Calu3 (cell line): Measurements from ENCODE around the gene ZBTB2. TPM values are rescaled to one million over a fixed set of nuclear protein-coding genes. Genes with fewer than 3 reads are reported as not detected.

ENCODE experiments used
- BruUV-seq: library from RNA; stranded (reverse); fragments of 400-500 nt; replicated peaks from 2 replicates; lab custom pipeline; 2021; lab: Mats Ljungman, UMichigan
- CTCF ChIA-PET: fragments of 300-600 bp; sonication (Branson Sonifier 250); formaldehyde crosslinking; loops from one replicate; lab custom pipeline; 2022; ENCODE audit warnings: antibody characterized with exemption; lab: Charles Lee
- DNase-seq: peaks from one replicate; pipeline ENCODE4 v3.0.0; 2022
- H3K27ac Mint-ChIP-seq: one replicate; pipeline ENCODE4 v1.8.0; 2022; ENCODE audit warnings: mixed read lengths; ENCODE audit not compliant: unreplicated experiment
- H3K27me3 Mint-ChIP-seq: one replicate; pipeline ENCODE4 v1.8.0; 2022; ENCODE audit warnings: mixed read lengths; ENCODE audit not compliant: unreplicated experiment
- H3K36me3 Mint-ChIP-seq: one replicate; pipeline ENCODE4 v1.8.0; 2022; ENCODE audit warnings: mild to moderate bottlenecking, moderate library complexity, mixed read lengths; ENCODE audit not compliant: insufficient read depth, unreplicated experiment
- H3K4me1 Mint-ChIP-seq: one replicate; pipeline ENCODE4 v1.8.0; 2022; ENCODE audit warnings: mild to moderate bottlenecking, low read depth, mixed read lengths; ENCODE audit not compliant: unreplicated experiment
- H3K4me3 Mint-ChIP-seq: one replicate; pipeline ENCODE4 v1.8.0; 2022; ENCODE audit warnings: mild to moderate bottlenecking, low read depth, moderate library complexity, mixed read lengths; ENCODE audit not compliant: unreplicated experiment
- H3K9me3 Mint-ChIP-seq: one replicate; pipeline ENCODE4 v1.8.0; 2022; ENCODE audit warnings: low read depth, mixed read lengths; ENCODE audit not compliant: unreplicated experiment
- intact Hi-C: fragments of 100-400 bp; cut with micrococcal nuclease; formaldehyde crosslinking; loops from one replicate; pipeline ENCODE4 v1.10.0; 2022; ENCODE audit not compliant: unreplicated experiment
- total RNA-seq: library from RNA; stranded (reverse); gene quantifications from 2 replicates; pipeline ENCODE4 v1.2.3, GENCODE V29; 2022
- TF ChIP-seq, protein P1 (sequence below): fragments of 200-600 bp; IDR thresholded peaks from one replicate; pipeline ENCODE4 v1.8.0; 2022; ENCODE audit warnings: antibody characterized with exemption; ENCODE audit not compliant: unreplicated experiment

The ZBTB2 gene
- total RNA-seq, 1 experiment from 2014 or later = 15.7 TPM

DNA sequence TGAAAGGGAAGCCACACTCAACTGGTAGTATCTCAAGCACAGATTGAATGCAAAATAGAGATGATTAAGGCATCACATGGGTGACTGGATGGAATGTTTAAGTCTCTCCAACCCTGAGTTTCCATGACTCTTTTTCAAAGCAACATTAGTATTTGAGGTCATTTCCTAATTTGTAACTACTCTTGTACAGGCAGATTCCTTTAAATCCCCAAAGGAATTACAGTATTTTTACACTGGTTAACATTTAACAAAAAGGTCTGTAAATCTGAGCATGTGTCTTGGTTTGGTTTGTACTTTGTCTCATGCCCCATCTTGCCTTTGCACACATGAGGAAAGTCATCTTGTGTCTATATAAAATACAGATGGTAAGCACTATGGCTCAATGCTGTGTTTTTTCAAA is 45.4 kb upstream of the ZBTB2 start:
- Mint-ChIP-seq H3K27ac (no peak overlapping the region), H3K4me3 (no peak overlapping the region), H3K4me1 (peaks cover 12% of the 10 kb centered on the region), H3K9me3 (no peaks in the 10 kb centered on the region), H3K27me3 (no peaks in the 10 kb centered on the region), H3K36me3 (peaks cover 6% of the 10 kb centered on the region)
- CTCF ChIA-PET = no interaction called here
- no peak for DNase-seq
- TF ChIP-seq, protein P1, sequence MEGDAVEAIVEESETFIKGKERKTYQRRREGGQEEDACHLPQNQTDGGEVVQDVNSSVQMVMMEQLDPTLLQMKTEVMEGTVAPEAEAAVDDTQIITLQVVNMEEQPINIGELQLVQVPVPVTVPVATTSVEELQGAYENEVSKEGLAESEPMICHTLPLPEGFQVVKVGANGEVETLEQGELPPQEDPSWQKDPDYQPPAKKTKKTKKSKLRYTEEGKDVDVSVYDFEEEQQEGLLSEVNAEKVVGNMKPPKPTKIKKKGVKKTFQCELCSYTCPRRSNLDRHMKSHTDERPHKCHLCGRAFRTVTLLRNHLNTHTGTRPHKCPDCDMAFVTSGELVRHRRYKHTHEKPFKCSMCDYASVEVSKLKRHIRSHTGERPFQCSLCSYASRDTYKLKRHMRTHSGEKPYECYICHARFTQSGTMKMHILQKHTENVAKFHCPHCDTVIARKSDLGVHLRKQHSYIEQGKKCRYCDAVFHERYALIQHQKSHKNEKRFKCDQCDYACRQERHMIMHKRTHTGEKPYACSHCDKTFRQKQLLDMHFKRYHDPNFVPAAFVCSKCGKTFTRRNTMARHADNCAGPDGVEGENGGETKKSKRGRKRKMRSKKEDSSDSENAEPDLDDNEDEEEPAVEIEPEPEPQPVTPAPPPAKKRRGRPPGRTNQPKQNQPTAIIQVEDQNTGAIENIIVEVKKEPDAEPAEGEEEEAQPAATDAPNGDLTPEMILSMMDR = no peak
- intact Hi-C loops = no loop called here
- no TSS peak for BruUV-seq

DNA sequence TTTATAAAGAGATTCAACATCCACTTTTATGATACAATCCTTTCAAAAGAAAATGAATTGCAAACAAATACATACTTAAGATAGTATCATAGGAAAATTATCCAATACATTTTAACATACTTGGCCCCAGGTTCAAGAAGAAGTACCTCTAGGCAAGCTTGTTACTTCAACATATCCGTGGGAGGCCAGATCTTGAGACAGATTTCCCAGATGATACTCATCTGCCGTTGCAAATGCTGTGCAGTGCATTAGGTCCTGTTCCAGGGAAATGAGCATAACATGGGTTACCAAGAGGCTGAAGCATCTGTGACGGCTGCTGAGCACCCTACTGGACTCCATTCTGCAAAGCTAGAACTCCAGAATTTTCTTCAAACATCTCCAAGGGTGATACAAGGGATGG is 44.9 kb upstream of the ZBTB2 start:
- no peak for DNase-seq
- Mint-ChIP-seq H3K9me3 (no peaks in the 10 kb centered on the region), H3K27me3 (no peaks in the 10 kb centered on the region), H3K4me3 (no peak overlapping the region), H3K27ac (no peak overlapping the region), H3K4me1 (peaks cover 12% of the 10 kb centered on the region), H3K36me3 (peaks cover 6% of the 10 kb centered on the region)
- BruUV-seq = no TSS peak
- intact Hi-C loops = no loop called here
- TF ChIP-seq, protein P1 = no peak
- CTCF ChIA-PET = no interaction called here

DNA sequence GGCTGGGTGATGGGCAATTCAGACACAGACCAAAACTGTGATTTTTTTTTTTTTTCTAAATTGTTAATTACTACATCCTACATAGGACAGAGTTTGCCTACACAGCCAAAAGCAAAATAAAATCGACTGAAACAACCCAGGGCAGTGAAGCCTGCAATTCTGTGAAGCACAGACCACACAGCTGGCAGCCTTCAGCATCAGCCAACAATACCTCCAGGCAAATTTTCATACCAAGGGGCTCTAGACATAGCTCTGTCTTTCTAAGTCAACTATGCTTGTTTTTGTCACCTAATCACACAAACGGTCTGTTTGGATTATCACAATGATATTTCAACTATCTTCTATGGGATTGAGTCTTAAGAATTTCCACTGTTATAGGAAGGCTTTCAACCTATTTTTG is 43.0 kb upstream of the ZBTB2 start:
- no peak for DNase-seq
- intact Hi-C loops = no loop called here
- no peaks in the 10 kb centered on the region for H3K9me3 Mint-ChIP-seq
- CTCF ChIA-PET = no interaction called here
- H3K36me3 Mint-ChIP-seq = peaks cover 17% of the 10 kb centered on the region
- no peak overlapping the region for H3K4me3 Mint-ChIP-seq
- peaks cover 12% of the 10 kb centered on the region for H3K4me1 Mint-ChIP-seq
- no peaks in the 10 kb centered on the region for H3K27me3 Mint-ChIP-seq
- TF ChIP-seq, protein P1 = no peak
- BruUV-seq = no TSS peak
- no peak overlapping the region for H3K27ac Mint-ChIP-seq

DNA sequence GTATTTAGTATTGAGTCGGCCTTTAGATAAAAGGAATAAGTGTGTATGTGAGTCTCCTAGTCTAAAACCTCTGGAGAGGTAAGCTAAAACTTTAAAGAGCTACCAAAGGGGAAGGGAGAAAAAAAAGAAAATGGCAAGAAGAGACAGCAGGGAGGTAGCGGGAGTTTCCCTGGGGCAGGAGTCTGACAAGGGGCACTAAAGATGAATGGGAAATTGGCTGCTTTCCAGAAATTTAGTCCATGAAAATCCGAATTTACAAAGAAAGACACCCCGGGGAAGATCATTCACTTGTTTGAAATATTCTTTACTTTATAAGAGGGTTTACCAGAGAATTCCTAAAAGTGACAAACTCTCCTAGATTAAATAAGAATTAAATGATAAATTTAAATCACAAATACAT is 41.3 kb upstream of the ZBTB2 start:
- Mint-ChIP-seq H3K27me3 (no peaks in the 10 kb centered on the region), H3K27ac (no peak overlapping the region), H3K4me1 (peaks cover 5% of the 10 kb centered on the region), H3K36me3 (peaks cover 20% of the 10 kb centered on the region), H3K9me3 (no peaks in the 10 kb centered on the region), H3K4me3 (no peak overlapping the region)
- no TSS peak for BruUV-seq
- intact Hi-C loops = no loop called here
- no peak for DNase-seq
- TF ChIP-seq, protein P1 = no peak
- CTCF ChIA-PET = no interaction called here
